ENCODE results near the gene PNP.

The PNP gene

GRCh38 chr14:20477211-20477876 lies 8.1 kb downstream of the PNP start:
- no peak overlapping the region for H3K27ac ChIP-seq
- H3K36me3 ChIP-seq = peaks cover 10 to 40% (median 39%) of the 10 kb centered on the region in 3 donors
- peak in 1 of 2 donors; percentile 25 for DNase-seq

DNA sequence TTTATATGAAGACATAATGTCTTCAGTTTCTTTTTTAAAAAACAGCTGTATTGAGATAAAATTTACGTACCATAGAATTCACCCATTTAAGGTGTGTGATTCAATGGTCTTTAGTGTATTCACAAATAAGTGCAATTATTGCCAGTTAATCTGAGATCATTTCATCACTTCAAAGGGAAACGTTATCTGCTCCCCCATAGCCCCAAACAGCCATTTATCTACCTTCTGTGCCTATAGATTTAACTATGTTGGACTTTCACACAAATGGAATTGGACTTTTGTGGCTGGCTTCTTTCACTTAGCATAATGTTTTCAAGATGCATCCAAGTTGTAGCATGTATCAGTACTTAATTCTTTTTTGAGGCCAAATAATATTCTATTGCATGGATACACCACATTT lies 9.7 kb downstream of the PNP start:
- Histone ChIP-seq H3K36me3 (peaks cover 10 to 31% (median 30%) of the 10 kb centered on the region in 3 donors), H3K9me3 (no peaks in the 10 kb centered on the region), H3K27me3 (no peaks in the 10 kb centered on the region), H3K4me1 (no peaks in the 10 kb centered on the region), H3K27ac (no peak overlapping the region), H3K4me3 (no peak overlapping the region)
- intact Hi-C loops (cut with DNase I; ENCODE audit: low total_unique reads) = no loop called here
- no peak for TF ChIP-seq CTCF (IDR thresholded peaks at IDR 0.05)
- no peak for DNase-seq

More at GRCh38 chr14:20477211-20477876, 8.1 kb downstream of the PNP start:
- H3K9me3 ChIP-seq = no peaks in the 10 kb centered on the region
- H3K4me3 ChIP-seq = no peak overlapping the region
- no peak for TF ChIP-seq CTCF (IDR thresholded peaks at IDR 0.05)
- H3K27me3 ChIP-seq = no peaks in the 10 kb centered on the region
- no peaks in the 10 kb centered on the region for H3K4me1 ChIP-seq
- intact Hi-C loops (cut with DNase I; ENCODE audit: low total_unique reads) = no loop called here

DNA sequence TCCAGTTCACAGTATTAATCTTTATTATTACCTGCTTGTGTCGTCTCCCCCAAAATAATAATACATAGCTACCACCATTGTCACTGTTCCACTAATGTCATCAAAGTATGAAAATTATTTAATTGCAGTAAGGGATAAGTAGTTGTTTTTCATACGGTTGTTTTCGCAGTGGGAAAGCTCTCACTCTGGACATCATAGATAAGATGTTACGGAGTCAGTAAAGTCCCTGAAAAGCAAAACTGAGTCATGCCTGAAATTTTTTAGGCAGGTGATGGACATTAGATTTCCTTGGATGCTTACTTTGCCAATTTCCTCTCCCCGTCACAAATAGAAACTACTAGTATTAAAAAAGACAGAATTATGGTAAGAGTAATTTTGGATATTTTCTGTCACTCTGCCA lies 13.2 kb downstream of the PNP start:
- Histone ChIP-seq H3K4me3 (no peak overlapping the region), H3K9me3 (no peaks in the 10 kb centered on the region), H3K4me1 (no peaks in the 10 kb centered on the region), H3K36me3 (no peaks in the 10 kb centered on the region), H3K27ac (no peak overlapping the region), H3K27me3 (peaks cover 0 to 3% of the 10 kb centered on the region in 2 donors)
- DNase-seq = no peak
- intact Hi-C loops (cut with DNase I; ENCODE audit: low total_unique reads) = no loop called here
- no peak for TF ChIP-seq CTCF (IDR thresholded peaks at IDR 0.05)

DNA sequence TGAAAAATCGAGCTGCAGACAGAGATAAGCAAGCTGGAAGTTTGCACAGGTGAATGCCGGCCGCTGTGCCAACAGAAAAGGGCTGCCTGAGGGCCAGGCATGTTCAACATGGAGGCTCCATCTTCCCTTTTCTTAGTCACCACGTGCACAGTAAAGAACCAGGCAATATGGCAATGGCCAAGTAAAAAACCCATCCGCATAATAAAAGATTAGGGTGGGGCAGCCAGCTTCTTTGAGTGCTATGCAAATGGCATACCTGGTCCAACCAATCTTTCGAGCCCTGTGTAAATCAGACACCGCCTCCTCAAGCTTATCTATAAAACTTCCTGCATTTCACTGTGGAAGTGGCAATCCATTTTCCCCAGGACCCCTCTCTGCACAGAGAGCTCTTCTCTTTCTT lies 16.7 kb downstream of the PNP start:
- no peaks in the 10 kb centered on the region for H3K9me3 ChIP-seq
- intact Hi-C loops (cut with DNase I; ENCODE audit: low total_unique reads) = no loop called here

DNA sequence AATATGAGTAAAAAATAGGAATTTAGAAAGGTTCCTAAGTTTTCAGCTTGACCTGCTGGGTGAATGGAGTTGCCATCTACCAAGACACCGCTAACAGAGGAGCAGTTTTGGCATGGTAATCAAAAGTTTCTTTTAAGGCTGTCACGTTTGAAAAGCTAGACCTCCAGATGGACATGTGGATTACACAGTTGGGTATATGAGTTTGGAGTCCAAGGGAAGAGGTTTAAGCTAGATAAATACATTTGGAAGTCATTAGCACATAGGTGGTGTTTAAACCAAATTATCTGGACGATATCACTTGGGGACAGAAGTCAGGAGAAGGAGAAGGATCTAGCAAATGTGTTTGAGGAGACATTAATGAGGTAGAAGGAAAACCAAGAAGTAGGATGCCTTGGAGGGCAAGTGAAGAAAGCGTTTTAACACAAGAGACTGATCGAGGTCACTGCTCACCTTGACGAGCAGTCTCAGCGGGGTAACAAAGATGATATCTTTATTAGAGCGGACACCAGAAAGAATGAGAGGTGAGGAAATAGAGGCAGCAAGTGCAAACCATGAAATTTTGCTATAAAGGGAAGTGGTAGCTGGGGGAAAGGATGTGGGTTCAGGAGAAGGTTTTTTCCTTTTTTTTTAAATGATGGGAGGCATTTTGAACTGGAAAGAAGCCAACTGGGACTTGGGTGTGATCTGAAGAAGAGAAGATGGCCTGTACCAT lies 17.6 kb downstream of the PNP start:
- intact Hi-C loops (cut with DNase I; ENCODE audit: low total_unique reads) = no loop called here
- H3K27me3 ChIP-seq = peaks cover 0 to 8% of the 10 kb centered on the region in 2 donors
- H3K4me1 ChIP-seq = no peaks in the 10 kb centered on the region
- H3K27ac ChIP-seq = no peak overlapping the region
- TF ChIP-seq CTCF (IDR thresholded peaks at IDR 0.05) = no peak
- no peaks in the 10 kb centered on the region for H3K9me3 ChIP-seq
- H3K4me3 ChIP-seq = no peak overlapping the region
- H3K36me3 ChIP-seq = no peaks in the 10 kb centered on the region
- no peak for DNase-seq

More for the DNA sequence above, 16.7 kb downstream of the PNP start:
- H3K4me1 ChIP-seq = no peaks in the 10 kb centered on the region
- TF ChIP-seq CTCF (IDR thresholded peaks at IDR 0.05) = no peak
- H3K27ac ChIP-seq = no peak overlapping the region
- H3K27me3 ChIP-seq = peaks cover 0 to 6% of the 10 kb centered on the region in 2 donors
- H3K4me3 ChIP-seq = no peak overlapping the region
- no peaks in the 10 kb centered on the region for H3K36me3 ChIP-seq
- no peak for DNase-seq
